ENCODE data around the gene MAD1L1. TPM values are rescaled to one million over a fixed set of nuclear protein-coding genes. Genes with fewer than 3 reads are reported as not detected.
"Not testable (repeated sequence)": the region's sequence is repeated elsewhere in the genome, so short reads cannot be mapped to it uniquely, and the experiment has no call there.

Gene MAD1L1
- total RNA-seq, 2 donors from 2014 or later = 51.2 to 63.8 TPM

- Mint-ChIP-seq H3K27me3 (ENCODE audit: low read depth) (no peaks in the 10 kb centered on the region), H3K27ac (no peak overlapping the region), H3K4me1 (ENCODE audit: low read depth) (no peaks in the 10 kb centered on the region), H3K9me3 (no peaks in the 10 kb centered on the region), H3K4me3 (no peak overlapping the region), H3K36me3 (ENCODE audit: insufficient read depth in 2 of 2) (no peaks in the 10 kb centered on the region)
- ATAC-seq (replicated peaks in 1 of 2) (no peak), DNase-seq (no peak)
Measured at GRCh38 chr7:1847260-1848001, 385.3 kb downstream of the MAD1L1 start.

GRCh38 chr7:1846331-1847065, 386.2 kb downstream of the MAD1L1 start:
- ATAC-seq (replicated peaks in 1 of 2) = no peak

DNA sequence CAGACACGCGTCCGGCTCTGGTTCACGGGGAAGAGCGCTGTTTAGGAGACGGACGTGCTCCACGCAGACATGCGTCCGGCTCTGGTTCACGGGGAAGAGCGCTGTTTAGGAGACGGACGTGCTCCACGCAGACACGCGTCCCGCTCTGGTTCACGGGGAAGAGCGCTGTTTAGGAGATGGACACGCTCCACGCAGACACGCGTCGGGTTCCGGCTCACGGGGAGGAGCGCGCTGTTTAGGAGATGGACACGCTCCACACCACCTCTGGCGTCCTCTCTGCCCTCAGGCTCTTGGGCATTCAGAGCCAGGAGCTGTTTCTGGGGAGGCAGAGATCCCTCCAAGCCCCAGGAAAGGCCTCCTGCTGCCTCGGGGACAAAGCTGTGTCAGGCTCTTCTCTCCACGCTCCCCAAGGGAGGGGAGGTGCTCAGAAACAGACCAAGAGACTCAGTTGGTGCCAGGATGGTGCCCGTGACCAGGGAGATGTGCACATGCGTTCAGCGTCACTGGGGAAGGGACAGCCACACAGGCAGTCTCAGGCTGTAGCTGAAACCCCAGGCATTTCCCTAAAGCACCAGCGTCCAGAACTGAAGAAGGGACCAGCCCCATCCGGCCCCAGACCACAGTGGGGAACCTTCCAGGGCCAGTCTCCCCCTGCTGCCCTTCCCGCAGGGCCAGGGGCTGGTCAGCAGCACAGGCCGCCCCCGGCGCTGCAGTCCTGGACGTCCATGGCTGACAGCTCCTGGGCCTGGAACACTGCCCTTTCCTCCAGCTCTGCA, 387.0 kb downstream of the MAD1L1 start:
- no peak overlapping the region for H3K4me3 Mint-ChIP-seq
- no peaks in the 10 kb centered on the region for H3K9me3 Mint-ChIP-seq
- H3K27me3 Mint-ChIP-seq (ENCODE audit: low read depth) = no peaks in the 10 kb centered on the region
- no peaks in the 10 kb centered on the region for H3K4me1 Mint-ChIP-seq (ENCODE audit: low read depth)
- no peak overlapping the region for H3K27ac Mint-ChIP-seq
- no peaks in the 10 kb centered on the region for H3K36me3 Mint-ChIP-seq (ENCODE audit: insufficient read depth in 2 of 2)
- ATAC-seq (replicated peaks in 1 of 2) = no peak
- DNase-seq = no peak

More at GRCh38 chr7:1846331-1847065, 386.2 kb downstream of the MAD1L1 start:
- Mint-ChIP-seq H3K27ac (no peak overlapping the region), H3K4me3 (no peak overlapping the region), H3K27me3 (ENCODE audit: low read depth) (no peaks in the 10 kb centered on the region), H3K36me3 (ENCODE audit: insufficient read depth in 2 of 2) (no peaks in the 10 kb centered on the region), H3K4me1 (ENCODE audit: low read depth) (no peaks in the 10 kb centered on the region), H3K9me3 (no peaks in the 10 kb centered on the region)
- DNase-seq = no peak

DNA sequence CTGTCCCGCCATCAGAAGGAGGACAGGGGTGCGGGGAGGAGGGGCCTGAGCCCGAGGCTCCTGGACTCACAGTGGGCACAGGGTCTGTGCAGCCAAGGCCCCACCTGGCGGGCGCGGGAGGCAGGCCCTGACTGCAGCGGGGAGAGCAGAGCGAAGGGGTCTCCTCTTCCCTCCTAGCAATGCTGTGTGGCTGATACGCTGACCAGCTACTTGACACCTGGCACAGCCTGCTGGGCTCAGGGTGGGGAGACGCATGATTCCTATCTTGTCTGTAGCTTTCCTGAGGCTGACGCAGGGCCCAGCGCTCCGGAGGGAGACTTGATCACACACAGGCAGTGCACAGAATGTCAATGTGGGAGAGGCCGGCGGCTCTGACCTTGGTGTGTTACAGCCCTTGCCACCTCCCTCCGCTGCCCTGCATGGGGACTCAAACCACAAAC, 387.8 kb downstream of the MAD1L1 start:
- no peaks in the 10 kb centered on the region for H3K4me1 Mint-ChIP-seq (ENCODE audit: low read depth)
- DNase-seq = no peak
- no peak for ATAC-seq (replicated peaks in 1 of 2)
- no peaks in the 10 kb centered on the region for H3K9me3 Mint-ChIP-seq
- no peak overlapping the region for H3K27ac Mint-ChIP-seq
- H3K27me3 Mint-ChIP-seq (ENCODE audit: low read depth) = no peaks in the 10 kb centered on the region
- no peak overlapping the region for H3K4me3 Mint-ChIP-seq
- no peaks in the 10 kb centered on the region for H3K36me3 Mint-ChIP-seq (ENCODE audit: insufficient read depth in 2 of 2)

- Mint-ChIP-seq H3K27ac (no peak overlapping the region), H3K27me3 (ENCODE audit: low read depth) (no peaks in the 10 kb centered on the region), H3K36me3 (ENCODE audit: insufficient read depth in 2 of 2) (no peaks in the 10 kb centered on the region), H3K4me1 (ENCODE audit: low read depth) (no peaks in the 10 kb centered on the region), H3K9me3 (no peaks in the 10 kb centered on the region), H3K4me3 (no peak overlapping the region)
- no peak for DNase-seq
- ATAC-seq (replicated peaks in 1 of 2) = no peak
Measured at GRCh38 chr7:1844336-1844950, 388.3 kb downstream of the MAD1L1 start.

GRCh38 chr7:1843921-1844335, 388.8 kb downstream of the MAD1L1 start:
- H3K27ac Mint-ChIP-seq = no peak overlapping the region
- H3K4me3 Mint-ChIP-seq = no peak overlapping the region
- H3K4me1 Mint-ChIP-seq (ENCODE audit: low read depth) = no peaks in the 10 kb centered on the region
- H3K9me3 Mint-ChIP-seq = no peaks in the 10 kb centered on the region
- no peaks in the 10 kb centered on the region for H3K36me3 Mint-ChIP-seq (ENCODE audit: insufficient read depth in 2 of 2)
- ATAC-seq (replicated peaks in 1 of 2) = no peak
- DNase-seq = no peak
- H3K27me3 Mint-ChIP-seq (ENCODE audit: low read depth) = no peaks in the 10 kb centered on the region

GRCh38 chr7:1843271-1843861, 389.4 kb downstream of the MAD1L1 start:
- Mint-ChIP-seq H3K36me3 (ENCODE audit: insufficient read depth in 2 of 2) (no peaks in the 10 kb centered on the region), H3K4me3 (no peak overlapping the region), H3K9me3 (no peaks in the 10 kb centered on the region), H3K4me1 (ENCODE audit: low read depth) (no peaks in the 10 kb centered on the region), H3K27me3 (ENCODE audit: low read depth) (no peaks in the 10 kb centered on the region), H3K27ac (no peak overlapping the region)
- ATAC-seq (replicated peaks in 1 of 2) (no peak), DNase-seq (no peak)

- Mint-ChIP-seq H3K9me3 (no peaks in the 10 kb centered on the region), H3K27me3 (ENCODE audit: low read depth) (no peaks in the 10 kb centered on the region), H3K4me3 (no peak overlapping the region), H3K4me1 (ENCODE audit: low read depth) (no peaks in the 10 kb centered on the region), H3K27ac (no peak overlapping the region), H3K36me3 (ENCODE audit: insufficient read depth in 2 of 2) (peaks cover under 1 to 2% of the 10 kb centered on the region in 2 donors)
- DNase-seq (no peak), ATAC-seq (replicated peaks in 1 of 2) (no peak)
Measured at GRCh38 chr7:1842321-1843221, 390.2 kb downstream of the MAD1L1 start.

- not testable (repeated sequence) for H3K27ac Mint-ChIP-seq; H3K4me1 Mint-ChIP-seq (ENCODE audit: low read depth); H3K27me3 Mint-ChIP-seq (ENCODE audit: low read depth); ATAC-seq (replicated peaks in 1 of 2); H3K9me3 Mint-ChIP-seq; H3K36me3 Mint-ChIP-seq (ENCODE audit: insufficient read depth in 2 of 2); DNase-seq; H3K4me3 Mint-ChIP-seq
Measured at GRCh38 chr7:1841286-1842021, 391.3 kb downstream of the MAD1L1 start.

- not testable (repeated sequence) for H3K4me1 Mint-ChIP-seq (ENCODE audit: low read depth)
Measured at GRCh38 chr7:1840744-1841143, 392.0 kb downstream of the MAD1L1 start.

DNA sequence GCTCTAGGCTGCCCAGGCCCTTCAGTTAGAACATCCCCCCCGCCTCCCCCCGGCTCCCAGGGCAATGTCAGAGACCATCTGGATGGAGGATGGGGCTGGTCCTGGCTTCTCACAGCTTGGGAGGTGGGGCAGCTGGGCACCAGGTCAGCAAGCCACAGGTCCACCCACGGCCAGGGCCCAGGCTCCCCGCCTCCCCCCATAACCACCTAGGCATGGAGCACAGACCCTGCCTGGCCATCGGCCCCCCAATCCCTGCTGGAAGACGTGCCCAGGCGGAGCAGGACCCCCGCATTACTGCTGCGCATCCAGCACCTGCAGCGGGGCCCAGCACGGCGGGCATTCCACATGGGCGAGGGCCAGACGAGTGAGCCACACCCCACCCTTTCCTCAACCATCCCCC, 393.0 kb downstream of the MAD1L1 start:
- no peaks in the 10 kb centered on the region for H3K4me1 Mint-ChIP-seq (ENCODE audit: low read depth)
- no peak overlapping the region for H3K27ac Mint-ChIP-seq
- peaks cover 8% of the 10 kb centered on the region in 2 donors for H3K36me3 Mint-ChIP-seq (ENCODE audit: insufficient read depth in 2 of 2)
- no peak overlapping the region for H3K4me3 Mint-ChIP-seq
- ATAC-seq (replicated peaks in 1 of 2) (no peak), DNase-seq (no peak)
- H3K9me3 Mint-ChIP-seq = peaks cover 0 to 2% of the 10 kb centered on the region in 2 donors
- H3K27me3 Mint-ChIP-seq (ENCODE audit: low read depth) = no peaks in the 10 kb centered on the region

More at GRCh38 chr7:1840744-1841143, 392.0 kb downstream of the MAD1L1 start:
- not testable (repeated sequence) for H3K4me3 Mint-ChIP-seq; H3K36me3 Mint-ChIP-seq (ENCODE audit: insufficient read depth in 2 of 2); H3K27me3 Mint-ChIP-seq (ENCODE audit: low read depth); H3K27ac Mint-ChIP-seq; ATAC-seq (replicated peaks in 1 of 2); DNase-seq; H3K9me3 Mint-ChIP-seq

All from activated T-cell treated with anti-CD3 and anti-CD28 coated beads, Interleukin-2, amount 50 U/mL, for 72 hours (primary cell).